Activated gamma-delta T cell treated with anti-CD3 and anti-CD28 coated beads, Interleukin-2, amount 50 U/mL, for 16 hours (primary cell): ENCODE data around the gene ATP8B1.
"Not testable (repeated sequence)": the region's sequence is repeated elsewhere in the genome, so short reads cannot be mapped to it uniquely, and the experiment has no call there.

Experiments used
- DNase-seq: peaks from one replicate; pipeline ENCODE4 v3.0.0-alpha.2; 2020; ENCODE audit warnings: low read depth

Gene ATP8B1

DNA sequence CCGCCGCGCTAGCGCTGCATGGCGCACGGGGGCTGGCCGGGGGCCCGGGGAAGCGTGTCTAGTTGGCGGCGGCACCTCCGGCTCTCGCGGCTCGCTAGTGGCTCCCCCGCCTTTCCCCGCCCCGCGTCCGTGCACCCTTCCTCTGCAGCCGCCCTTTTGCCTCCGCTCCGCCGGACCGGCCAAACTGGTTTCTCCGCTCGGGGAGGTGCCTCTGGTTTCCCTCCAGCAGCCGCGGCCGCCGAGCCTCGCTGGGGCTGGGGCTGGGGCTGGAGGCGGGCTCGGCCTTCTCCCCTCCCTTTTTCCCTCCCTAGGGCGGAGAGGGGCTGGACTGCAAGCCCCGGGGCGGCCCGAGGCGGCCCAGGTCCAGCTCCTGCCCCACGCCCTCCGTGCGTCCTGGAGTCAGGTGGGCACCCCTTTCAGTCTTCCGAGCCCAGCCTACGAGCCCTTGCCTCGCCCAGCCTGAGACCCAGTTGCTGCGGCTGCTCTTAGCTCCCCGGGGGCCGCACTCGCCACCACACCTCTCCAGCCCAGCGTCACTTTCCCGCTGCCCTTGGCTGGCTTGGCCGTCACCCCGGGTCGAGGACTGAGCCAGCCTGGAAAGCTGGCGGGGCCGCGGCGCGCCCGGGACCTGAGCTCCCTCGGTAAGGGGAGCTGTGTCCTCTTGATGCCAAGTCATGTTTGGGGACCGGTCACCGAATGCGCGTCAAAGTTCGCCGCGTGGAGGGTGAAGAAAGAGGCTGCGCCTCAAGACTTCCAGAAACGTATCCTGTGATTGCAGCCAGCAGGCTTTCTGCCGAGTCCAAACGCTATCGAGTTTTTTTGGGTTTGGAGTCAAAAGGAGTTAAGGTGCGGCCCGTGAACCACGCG is at the start of gene ATP8B1:
TSS of gene ATP8B1 (minus strand) at position 213 of the 867 bp plus-strand sequence. CDS start 71,508 bp downstream, outside the sequence.
- DNase-seq = no peak

DNA sequence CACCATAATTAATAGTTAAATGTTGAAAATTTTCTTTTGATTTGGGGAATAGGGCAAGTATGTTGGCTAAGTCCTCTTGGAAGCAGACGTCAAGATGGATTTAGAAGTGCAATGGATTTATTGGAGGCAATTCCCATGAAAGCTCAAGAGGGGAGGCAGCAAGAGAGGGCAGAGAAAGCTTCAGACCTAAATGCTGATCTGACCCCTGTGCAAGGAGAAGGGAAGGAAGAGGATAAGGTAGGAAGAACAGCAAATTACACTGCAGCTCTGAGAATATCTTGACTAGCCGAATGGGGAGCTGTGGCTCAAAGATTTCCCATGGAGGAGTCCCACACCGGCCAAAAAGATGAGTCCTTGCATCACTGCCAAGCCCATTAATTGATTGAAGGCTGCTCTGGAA is 46.9 kb upstream of the ATP8B1 start:
- DNase-seq = no peak

DNA sequence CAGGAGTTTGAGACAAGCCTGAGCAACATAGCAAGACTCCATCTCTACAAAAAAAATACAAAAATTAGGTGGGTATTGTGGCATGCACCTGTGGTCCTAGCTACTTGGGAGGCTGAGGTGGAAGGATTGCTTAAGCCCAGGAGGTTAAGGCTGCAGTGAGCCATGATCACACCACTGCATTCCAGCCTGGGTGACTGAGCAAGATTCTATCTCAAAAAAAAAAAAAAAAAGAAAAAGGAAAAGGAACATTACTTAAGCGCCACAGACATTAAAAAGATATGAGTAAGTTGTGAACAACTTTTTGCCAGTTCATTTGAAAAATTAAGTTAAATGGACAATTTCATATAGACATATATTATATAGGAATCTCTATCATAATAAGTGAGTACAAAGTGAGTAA is 45.3 kb upstream of the ATP8B1 start:
- DNase-seq = not testable (repeated sequence)

DNA sequence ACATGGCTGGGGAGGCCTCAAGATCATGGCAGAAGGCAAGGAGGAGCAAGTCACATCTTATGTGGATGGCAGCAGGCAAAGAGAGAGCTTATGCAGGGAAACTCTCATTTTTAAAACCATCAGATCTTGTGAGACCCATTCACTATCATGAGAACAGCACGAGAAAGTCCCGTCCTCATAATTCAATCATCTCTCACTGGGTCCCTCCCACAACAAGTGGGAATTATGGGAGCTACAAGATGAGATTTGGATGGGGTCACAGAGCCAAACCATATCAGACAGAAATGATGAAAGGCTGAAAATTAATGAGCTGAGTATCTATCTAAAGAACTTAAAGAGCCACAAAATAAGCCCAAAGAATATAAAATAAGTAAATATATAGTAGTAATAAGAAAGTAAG is 44.3 kb upstream of the ATP8B1 start:
- DNase-seq = not testable (repeated sequence)

DNA sequence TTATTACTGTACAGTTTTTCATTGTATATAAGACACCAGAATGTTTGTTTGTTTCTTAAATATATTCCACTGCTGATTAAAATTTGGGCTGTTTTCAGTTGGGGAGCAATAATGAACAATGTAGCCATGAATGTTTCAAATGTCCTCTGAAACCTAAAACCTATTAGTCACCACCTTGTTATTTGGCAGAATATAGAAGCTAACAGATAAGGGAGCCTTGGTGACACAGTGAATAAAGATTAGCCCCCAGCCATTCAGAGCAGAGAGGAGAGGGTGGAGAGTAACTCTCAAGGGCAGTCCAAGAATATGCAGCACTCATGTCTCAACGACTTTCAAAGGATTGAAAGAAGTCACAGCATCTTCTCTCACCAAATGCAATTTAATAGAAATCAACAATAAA is 43.1 kb upstream of the ATP8B1 start:
- DNase-seq = no peak

DNA sequence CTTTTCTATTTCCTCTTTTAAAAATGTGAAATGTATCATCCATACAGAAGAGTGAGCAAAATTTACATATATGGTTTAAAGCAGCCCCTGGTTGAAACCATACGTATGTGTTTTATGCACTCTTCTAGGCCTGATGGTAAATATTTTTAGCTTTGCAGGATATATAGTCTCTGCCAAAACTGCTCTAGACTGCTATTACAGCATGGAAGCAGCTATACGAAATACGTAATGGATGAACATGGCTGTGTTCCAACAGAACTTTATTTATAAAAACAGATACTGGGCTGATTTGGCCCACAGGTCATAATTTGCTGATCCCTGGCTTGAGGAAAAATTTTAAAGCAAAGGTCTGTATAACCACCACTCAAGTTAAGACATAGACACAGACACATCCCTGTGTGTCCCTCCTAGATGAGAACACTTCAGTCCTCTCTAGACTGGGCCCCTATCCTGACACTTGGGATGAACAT is 42.5 kb upstream of the ATP8B1 start:
- no peak for DNase-seq

DNA sequence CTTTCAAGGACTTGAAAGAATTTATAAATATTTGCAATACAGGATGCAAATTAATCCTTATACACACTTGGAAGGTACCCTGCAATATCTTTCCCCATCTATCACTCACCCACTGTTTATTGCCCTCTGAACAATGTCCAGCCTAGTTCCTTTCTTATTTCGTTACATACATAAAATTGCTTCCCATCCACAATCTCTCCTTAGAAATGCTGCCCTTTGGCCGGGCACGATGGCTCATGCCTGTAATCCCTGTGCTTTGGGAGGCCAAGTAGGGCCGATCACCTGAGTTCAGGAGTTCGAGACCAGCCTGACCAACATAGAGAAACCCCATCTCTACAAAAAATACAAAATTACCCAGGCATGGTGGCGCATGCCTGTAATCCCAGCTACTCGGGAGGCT is 41.2 kb upstream of the ATP8B1 start:
- DNase-seq = no peak

DNA sequence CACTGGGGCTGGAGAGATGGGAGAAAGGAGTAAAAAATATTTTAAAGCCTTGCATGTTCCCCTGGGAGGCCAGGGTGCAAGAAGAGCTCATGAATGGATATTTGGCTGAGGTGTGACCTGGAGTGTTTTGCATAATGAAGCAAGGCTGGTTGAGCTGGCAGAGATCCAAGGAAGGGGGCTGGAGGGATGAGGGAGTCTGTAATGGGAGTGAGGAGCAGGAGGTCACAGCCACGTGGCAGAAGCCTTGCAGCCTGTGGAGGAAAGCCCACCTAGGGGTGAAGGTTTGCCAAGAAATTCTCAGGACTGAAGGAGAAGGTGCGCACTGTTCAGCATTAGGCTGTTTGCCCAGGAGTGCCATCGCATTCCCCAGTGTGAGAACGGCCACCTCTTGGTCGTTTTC is 40.3 kb upstream of the ATP8B1 start:
- no peak for DNase-seq

DNA sequence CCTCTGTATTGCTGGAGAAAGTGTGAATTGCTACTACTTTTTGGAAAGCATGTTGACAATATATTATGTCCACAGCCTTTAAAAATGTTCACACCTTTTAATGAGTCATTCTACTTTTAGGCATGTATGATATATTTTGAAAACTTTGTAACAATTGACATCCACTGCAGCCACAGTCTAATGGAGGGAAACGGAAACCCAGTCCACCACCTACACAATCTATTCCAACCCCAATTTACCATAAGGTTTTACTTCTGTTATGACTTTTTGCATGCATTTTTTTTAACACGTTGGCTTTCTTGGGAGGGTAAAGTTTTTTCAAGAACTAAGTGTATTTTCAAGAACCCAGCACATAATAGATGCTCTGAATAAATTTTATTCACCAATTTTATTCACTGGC is 38.5 kb upstream of the ATP8B1 start:
- no peak for DNase-seq

DNA sequence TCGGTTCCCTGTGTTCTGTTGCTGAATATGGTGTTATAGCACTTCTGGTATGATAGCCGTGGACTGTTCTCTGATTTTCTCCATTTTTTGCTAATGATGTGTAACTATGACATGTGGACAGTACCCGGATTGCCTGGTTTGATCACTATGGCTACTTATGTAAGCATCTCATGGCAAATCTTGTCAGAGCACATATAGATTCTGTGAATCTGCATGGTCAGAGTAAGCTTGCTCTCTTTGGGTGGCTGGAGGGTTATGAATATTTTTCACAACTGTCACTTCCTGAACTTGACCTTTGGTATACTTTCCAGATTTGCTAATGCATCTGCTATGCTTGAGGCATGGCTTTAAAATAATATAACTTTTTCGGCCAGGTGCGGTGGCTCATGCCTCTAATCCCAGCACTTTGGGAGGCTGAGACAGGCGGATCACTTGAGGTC is 36.8 kb upstream of the ATP8B1 start:
- no peak for DNase-seq

DNA sequence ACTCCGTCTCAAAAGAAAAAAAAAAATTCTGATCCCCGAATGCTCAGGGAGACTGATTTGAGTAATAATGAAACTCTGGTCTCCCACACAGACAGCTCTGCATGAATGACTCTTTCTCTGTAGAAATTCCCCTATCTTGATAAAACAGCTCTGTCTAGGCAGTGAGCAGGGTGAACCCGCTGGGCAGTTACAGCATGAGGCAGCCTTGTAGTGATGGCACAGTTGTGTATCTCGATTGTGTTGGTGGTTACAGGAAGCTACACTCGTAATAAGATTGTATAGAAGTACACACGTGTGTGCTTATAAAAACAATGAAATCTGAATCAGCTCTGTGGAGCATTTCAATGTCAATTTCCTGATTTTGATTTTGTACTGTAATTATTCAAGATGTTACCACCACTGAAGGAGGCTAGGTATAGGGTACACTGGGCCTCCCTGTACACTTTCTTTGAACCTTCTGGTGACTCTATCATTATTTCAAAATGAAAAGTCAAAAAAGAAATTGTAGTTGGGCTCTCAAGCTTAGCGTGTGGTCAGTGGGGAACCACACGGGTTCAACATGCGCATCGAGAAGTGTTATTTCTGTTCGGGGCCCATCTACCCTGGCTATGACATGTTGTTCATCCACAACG is 34.9 kb upstream of the ATP8B1 start:
- no peak for DNase-seq

DNA sequence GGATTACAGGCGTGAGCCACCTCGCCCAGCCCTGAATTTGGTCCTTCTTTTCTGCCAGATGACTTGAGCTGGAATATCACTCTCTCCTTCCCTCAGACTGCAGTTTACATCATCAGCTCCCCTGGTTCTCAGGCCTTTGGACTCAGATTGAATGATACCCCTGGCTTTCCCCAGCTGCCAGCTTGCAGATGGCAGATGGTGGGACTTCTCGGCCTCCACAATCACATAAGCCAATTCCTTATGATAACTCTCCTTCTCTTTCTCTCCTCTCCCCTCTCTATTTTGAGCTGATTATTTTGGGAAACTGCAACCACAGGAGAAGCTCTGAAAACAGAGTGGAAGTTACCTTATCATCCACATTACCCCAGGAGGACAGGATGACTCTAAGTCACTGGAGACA is 33.4 kb upstream of the ATP8B1 start:
- no peak for DNase-seq

DNA sequence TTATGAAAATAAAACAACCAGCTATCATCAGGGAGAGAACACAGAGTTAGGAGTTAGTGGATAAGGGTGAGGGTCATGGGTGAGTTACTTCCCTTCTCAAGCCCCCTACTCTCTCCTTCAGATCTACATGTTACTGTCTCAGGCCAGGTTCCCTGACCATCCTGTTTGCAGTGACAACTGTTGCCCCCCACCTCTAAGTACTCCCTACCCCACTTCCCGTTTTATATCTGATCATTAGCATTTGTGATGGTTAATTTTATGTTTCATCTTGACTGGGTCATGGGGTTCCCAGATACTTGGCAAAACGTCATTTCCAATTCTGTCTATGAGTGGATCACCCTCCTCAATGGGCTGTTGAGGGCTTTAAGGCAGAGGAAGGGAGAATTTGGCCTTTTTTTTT is 32.8 kb upstream of the ATP8B1 start:
- no peak for DNase-seq

DNA sequence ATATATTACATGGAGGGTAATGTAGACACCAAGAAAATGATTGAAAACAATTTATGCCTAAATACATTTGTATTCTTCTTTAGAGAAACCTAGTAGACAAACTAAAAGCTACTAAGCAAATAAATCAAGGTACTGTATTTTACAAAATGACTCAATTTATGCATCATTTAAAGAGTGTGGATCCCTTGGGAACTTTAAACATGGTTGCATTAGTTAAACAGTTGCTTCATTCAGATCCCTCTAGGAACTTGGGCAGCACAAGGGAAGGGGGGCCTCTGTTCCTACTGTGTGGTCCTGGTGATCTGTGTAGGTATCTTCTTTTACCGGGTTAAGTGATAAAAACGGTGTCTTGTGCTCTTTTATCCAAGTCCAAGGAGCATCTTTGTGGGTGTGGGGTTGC is 31.5 kb upstream of the ATP8B1 start:
- DNase-seq = no peak

DNA sequence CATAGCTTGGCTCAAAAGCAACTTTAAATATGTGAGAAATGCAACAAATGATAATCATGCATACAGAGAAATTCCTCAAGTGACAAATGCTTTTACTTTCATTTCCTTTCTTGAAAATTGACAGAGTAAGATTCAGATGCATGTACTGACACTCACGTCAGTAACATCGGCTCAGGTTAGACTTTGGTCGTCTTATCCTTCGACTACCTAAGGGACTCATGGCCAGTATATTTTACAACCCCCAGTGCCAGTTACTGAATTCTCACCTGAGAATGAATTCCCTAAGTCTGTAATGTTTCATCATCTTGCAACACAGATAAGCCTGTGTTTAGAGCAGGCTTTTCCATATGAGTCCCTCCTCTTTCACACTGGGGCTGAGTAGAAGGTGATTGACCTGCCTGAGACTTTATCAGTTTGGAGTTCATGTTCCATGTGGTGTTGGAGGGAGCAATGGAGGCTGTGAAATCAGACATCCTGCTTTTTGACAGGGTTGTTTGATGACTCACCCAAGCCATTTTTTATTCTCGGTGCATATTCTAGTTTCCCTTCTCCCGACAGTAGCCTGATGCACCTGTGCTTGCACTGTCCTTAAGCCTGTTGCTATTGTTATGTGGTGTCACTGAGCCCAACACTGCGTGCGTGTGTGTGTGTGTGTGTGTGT is 30.5 kb upstream of the ATP8B1 start:
- DNase-seq = no peak

DNA sequence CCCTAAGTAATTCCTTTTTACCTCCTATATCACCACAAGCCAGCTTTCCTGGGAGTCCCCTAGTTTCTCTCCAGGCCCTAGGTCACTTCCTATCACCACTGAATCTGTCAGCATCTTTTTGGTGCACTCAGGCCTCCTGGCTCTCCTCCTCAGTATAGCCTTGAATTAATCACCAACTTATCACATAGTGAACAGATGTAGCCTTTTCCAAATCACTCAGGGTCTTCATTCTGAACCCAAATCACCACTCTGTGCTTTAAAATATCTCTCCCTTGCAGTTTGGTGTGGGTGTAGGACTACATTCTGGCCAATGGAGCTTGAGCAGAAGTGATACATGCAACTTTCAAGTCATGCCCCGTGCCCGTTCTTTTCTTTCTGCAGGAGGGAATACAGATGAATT is 29.6 kb upstream of the ATP8B1 start:
- no peak for DNase-seq

DNA sequence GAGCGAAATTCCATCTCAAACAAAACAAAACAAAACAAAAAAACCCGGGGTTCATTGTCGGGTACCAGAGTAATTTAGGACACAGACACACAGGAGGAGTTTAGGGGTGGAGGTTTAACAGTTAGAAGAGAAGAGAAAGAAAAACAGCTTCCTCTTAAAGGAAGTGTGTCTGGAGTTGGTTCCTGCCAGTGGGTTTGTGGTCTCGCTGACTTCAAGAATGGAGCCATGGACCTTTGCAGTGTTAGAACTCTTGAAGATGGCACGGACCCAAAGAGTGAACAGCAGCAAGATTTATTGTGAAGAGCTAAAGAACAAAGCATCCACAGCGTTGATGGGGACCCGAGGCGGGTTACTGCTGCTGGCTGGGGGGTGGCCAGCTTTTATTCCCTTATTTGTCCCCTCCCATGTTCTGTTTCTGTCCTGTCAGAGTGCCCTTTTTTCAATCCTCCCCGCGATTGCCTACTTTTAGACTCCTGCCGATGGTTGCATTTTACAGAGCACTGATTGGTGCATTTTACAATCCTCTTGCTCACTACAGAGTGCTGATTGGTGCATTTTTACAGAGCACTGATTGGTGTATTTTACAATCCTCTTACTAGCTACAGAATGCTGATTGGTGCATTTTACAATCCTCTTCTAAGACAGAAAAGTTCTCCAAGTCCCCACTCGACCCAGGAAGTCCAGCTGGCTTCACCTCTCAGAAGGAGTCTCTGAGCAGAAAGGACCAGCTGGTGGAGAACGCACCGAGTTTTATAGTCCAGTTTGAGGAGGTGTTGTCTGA is 28.7 kb upstream of the ATP8B1 start:
- no peak for DNase-seq

DNA sequence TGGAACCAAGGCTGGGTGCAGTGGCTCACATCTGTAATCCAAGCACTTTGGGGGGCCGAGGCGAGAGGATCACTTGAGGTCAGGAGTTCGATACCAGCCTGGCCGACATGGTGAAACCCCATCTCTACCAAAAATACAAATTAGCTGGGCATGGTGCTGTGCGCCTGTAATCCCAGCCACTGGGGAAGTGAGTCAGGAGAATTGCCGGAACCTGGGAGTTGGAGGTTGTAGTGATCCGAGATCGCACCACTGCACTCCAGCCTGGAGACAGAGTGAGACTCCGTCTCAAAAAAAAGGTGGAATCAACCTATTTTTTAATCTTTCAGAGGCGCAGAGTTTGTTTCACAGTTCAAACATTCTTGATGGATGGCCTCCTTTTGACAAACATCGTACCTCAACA is 24.5 kb upstream of the ATP8B1 start:
- DNase-seq = no peak

DNA sequence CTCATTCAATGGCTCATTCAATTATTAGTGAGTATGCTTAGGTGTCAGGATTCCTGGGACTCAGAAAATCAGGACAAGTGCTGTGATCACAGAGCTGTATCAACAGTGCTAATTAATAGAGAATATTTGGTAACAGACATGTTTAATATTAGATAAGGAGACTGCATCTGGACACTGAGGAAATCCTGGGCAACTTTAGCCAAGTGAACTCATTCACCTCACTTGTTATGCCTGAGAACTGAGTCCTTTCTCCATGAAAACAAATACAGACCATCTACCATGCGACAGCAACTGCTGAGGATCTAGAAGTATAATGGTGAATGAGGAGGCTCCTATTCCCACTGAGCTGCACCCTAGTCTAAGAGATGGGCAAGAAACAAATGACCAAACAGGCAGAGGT is 23.1 kb upstream of the ATP8B1 start:
- no peak for DNase-seq

DNA sequence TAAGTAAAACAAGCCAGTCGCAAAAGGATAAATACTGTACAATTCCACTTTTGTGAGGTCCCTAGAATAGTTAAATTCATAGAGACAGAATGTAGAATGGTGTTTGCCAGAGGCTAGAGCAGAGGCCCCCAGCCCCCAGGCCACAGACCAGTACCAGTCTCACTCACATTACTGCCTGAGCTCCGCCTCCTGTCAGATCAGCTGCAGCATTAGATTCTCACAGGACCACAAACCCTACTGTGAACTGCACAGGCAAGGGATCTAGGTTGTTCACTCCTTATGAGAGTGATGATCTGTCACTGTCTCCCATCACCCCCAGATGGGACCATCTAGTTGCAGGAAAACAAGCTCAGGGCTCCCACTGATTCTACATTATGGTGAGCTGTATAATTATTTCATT is 17.5 kb upstream of the ATP8B1 start:
- not testable (repeated sequence) for DNase-seq

DNA sequence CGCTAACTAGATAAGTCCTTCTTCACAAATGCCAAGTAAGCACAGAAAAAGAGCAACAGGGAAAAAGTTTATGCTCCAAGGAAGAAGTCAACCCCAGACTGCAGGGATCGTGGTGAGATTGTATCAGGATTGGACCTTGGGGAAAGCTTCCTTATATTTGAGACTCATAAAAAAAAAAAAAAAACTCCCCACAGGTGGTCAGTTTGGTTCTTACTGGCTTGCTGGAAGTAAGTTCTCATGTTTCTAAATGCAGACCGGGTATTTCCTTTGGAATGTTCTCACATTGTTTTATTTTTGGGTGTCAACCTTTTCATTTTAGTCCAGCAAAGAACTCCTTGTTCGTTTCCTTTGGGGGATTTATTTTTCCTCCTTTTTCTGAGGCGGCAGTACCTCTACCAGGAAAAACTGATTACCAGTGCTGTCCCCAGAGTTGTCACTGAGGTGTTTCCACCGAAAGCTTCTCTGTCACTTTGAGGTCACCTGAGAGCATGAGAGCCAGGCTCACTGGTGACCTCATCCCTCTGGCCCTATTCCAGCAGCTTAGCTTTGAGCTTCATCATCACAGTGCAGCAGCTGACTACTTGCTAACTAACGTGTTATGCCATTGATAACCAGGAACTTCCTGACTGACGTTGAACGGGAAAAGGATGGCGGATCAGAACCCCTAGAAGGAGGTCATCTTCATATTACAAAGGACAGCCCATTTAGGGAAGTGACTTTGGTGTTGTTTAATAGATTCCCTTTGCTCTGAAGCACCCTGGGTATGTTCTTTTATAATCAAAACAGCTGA is 16.8 kb upstream of the ATP8B1 start:
- DNase-seq = no peak
